Measurements from ENCODE around the gene FAM174C. TPM values are rescaled to one million over a fixed set of nuclear protein-coding genes. Genes with fewer than 3 reads are reported as not detected.

The FAM174C gene
- 30.0 and 31.8 TPM in 2 replicates for total RNA-seq
- long read RNA-seq, result 0 reads

DNA sequence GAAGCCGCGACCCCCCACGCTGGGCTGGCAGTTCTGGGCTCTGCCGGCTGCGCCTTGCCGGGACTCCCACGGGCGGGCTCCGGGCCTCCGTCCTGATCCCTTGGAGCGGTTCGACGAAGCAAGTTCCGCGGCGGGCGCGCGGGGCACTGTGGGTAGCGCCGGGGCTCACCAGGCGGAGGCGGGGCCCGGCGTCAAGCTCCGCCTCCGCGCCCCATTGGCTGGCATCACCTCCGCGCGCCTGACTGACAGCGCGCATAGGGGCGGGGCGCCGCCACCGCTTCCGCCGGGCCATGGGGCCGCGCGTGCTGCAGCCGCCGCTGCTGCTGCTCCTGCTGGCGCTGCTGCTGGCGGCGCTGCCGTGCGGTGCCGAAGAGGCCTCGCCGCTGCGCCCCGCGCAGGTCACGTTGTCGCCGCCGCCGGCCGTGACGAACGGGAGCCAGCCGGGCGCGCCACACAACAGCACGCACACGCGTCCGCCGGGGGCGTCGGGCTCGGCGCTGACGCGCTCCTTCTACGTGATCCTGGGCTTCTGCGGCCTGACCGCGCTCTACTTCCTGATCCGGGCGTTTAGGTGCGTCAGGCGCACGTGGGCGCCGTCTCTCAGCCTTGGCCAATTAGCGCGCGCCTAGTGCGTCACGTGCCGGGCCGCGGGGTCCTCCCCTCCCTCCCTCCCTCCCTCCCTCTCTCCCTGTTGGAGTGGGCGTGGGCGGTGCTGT is at the start of gene FAM174C:
FAM174C (plus strand) TSS at position 271 of the 716 bp plus-strand sequence; CDS start at position 291, 20 bp downstream.
- Mint-ChIP-seq H3K27me3 (no peaks in the 10 kb centered on the region), H3K27ac (peak within 1 kb of the TSS; percentile 97), H3K36me3 (ENCODE audit: insufficient read depth) (peaks cover 23% of the 10 kb centered on the region), H3K9me3 (ENCODE audit: low read depth) (no peaks in the 10 kb centered on the region), H3K4me1 (ENCODE audit: low read depth) (peaks cover 27% of the 10 kb centered on the region), H3K4me3 (ENCODE audit: low read depth) (peak within 1 kb of the TSS; percentile 74)
- DNase-seq (ENCODE audit: low spot score, unreplicated experiment), result peak; percentile 88
- TF ChIP-seq, protein P1, sequence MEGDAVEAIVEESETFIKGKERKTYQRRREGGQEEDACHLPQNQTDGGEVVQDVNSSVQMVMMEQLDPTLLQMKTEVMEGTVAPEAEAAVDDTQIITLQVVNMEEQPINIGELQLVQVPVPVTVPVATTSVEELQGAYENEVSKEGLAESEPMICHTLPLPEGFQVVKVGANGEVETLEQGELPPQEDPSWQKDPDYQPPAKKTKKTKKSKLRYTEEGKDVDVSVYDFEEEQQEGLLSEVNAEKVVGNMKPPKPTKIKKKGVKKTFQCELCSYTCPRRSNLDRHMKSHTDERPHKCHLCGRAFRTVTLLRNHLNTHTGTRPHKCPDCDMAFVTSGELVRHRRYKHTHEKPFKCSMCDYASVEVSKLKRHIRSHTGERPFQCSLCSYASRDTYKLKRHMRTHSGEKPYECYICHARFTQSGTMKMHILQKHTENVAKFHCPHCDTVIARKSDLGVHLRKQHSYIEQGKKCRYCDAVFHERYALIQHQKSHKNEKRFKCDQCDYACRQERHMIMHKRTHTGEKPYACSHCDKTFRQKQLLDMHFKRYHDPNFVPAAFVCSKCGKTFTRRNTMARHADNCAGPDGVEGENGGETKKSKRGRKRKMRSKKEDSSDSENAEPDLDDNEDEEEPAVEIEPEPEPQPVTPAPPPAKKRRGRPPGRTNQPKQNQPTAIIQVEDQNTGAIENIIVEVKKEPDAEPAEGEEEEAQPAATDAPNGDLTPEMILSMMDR (IDR thresholded peaks at IDR 0.05; ENCODE audit: unreplicated experiment), result no peak

DNA sequence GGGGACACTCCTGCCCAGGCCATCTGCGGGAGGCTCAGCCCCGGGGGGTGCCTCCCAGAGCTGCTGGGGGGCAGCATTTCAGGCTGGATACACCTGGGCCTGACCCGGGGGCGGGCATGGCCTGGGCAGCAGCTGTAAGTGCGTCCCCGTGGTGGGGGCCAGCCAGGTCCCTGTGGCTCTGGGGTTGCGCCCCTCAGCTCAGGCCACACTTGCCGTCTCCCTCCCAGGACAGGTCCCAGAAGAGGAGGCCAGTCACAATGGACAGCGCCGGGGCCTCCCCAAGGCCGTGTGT is 49.2 kb upstream of the FAM174C start:
- Mint-ChIP-seq H3K27ac (no peak overlapping the region), H3K4me3 (ENCODE audit: low read depth) (no peak overlapping the region), H3K27me3 (no peaks in the 10 kb centered on the region), H3K4me1 (ENCODE audit: low read depth) (no peaks in the 10 kb centered on the region), H3K36me3 (ENCODE audit: insufficient read depth) (peaks cover 3% of the 10 kb centered on the region), H3K9me3 (ENCODE audit: low read depth) (no peaks in the 10 kb centered on the region)
- no peak for DNase-seq (ENCODE audit: low spot score, unreplicated experiment)
- TF ChIP-seq, protein P1 (IDR thresholded peaks at IDR 0.05; ENCODE audit: unreplicated experiment), result no peak

DNA sequence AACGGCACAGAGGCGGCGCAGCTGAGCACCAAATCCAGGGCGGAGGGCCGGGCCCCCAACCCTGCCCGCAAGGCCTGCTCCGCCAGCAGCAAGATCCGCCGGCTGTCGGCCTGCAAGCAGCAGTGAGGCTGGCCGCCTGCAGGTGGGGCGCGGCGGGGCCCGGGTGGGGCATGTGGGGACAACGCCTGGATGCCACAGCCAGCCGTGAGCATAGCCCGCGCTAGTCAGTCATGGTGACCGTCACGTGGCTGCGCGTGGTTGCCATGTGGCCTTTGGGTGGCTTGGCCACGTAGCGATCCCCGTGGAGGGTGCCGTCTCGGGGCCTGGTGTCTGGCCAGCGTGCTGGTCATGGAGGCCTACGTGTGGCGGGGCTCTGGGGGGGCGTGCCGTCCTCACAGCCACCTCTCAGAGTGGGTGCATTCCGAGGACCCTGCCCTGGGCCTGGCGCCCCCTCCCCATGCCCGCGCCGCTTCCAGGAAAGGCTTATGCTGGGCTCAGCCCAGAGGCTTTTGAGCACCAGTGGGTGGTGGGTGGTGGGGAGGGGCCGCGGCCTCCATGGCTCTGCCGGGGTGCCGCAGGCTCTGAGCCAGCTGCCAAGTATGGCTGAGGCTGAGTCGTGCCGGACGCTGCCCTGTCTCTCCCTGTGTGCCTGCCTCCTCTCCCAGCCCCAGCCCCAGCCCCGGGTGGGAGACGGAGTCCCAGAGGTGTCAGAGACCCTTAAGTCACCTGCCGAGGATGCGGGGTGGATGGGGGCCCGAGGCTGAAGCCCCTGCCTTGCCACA is 48.6 kb upstream of the FAM174C start:
- Mint-ChIP-seq H3K4me3 (ENCODE audit: low read depth) (no peak overlapping the region), H3K36me3 (ENCODE audit: insufficient read depth) (peaks cover 5% of the 10 kb centered on the region), H3K27me3 (no peaks in the 10 kb centered on the region), H3K9me3 (ENCODE audit: low read depth) (no peaks in the 10 kb centered on the region), H3K4me1 (ENCODE audit: low read depth) (no peaks in the 10 kb centered on the region), H3K27ac (no peak overlapping the region)
- no peak for DNase-seq (ENCODE audit: low spot score, unreplicated experiment)
- TF ChIP-seq, protein P1 (IDR thresholded peaks at IDR 0.05; ENCODE audit: unreplicated experiment), result no peak

DNA sequence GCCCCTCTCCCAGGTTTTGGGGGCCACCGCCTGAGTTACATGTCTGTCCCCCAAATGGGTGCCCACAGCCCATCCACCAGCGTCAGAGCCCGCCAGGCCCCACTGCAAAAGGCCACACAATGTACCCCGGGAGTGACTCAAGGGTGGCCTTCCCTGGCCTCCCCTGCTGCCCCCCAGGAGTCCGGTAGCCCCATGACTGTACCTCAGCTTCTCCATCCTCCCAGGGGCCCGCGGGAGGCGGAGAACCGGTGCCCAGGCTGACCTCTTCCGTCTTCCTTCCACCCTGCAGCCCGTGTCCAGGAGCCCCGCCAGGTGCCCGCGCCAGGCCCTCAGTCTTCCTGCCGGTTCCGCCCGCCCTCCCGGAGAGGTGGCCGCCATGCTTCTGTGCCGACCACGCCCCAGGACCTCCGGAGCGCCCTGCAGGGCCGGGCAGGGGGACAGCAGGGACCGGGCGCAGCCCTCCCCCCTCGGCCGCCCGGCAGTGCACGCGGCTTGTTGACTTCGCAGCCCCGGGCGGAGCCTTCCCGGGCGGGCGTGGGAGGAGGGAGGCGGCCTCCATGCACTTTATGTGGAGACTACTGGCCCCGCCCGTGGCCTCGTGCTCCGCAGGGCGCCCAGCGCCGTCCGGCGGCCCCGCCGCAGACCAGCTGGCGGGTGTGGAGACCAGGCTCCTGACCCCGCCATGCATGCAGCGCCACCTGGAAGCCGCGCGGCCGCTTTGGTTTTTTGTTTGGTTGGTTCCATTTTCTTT is 47.9 kb upstream of the FAM174C start:
- no peak for DNase-seq (ENCODE audit: low spot score, unreplicated experiment)
- H3K9me3 Mint-ChIP-seq (ENCODE audit: low read depth), result no peaks in the 10 kb centered on the region
- H3K27me3 Mint-ChIP-seq, result no peaks in the 10 kb centered on the region
- H3K36me3 Mint-ChIP-seq (ENCODE audit: insufficient read depth), result peaks cover 7% of the 10 kb centered on the region
- no peak overlapping the region for H3K4me3 Mint-ChIP-seq (ENCODE audit: low read depth)
- H3K27ac Mint-ChIP-seq, result no peak overlapping the region
- no peaks in the 10 kb centered on the region for H3K4me1 Mint-ChIP-seq (ENCODE audit: low read depth)
- TF ChIP-seq, protein P1 (IDR thresholded peaks at IDR 0.05; ENCODE audit: unreplicated experiment), result no peak

Measured in progenitor cell of endocrine pancreas (in vitro differentiated cells).